ENCODE results near the gene SLC9C2.

GRCh38 chr1:173509797-173510196 lies 93.1 kb downstream of the SLC9C2 start:
- no peak for TF ChIP-seq CTCF (IDR thresholded peaks at IDR 0.05)
- TF ChIP-seq POLR2A (IDR thresholded peaks at IDR 0.05), result no peak
- TF ChIP-seq EP300 (IDR thresholded peaks at IDR 0.05), result no peak
